ENCODE data around the gene TMEM255B.

GRCh38 chr13:113849546-113849945 lies 90.5 kb downstream of the TMEM255B start:
- TF ChIP-seq EZH2phosphoT487 (conservative IDR thresholded peaks at IDR 0.05; ENCODE audit: low read length) (no peak), CTCF (IDR thresholded peaks at IDR 0.05; ENCODE audit: insufficient read depth, low read length, poor library complexity, severe bottlenecking) (no peak)

Measured in SU-DHL-6 (cell line).